GM19238 (cell line): ENCODE data around the gene RAB39B.

Experiments used
- DNase-seq: peaks from one replicate; pipeline ENCODE4 v3.0.0; 2011; ENCODE audit warnings: low spot score; ENCODE audit not compliant: insufficient read length

RAB39B gene

GRCh38 chrX:155216179-155216939, 47.9 kb downstream of the RAB39B start, which contains the start of gene VBP1:
Gene VBP1 (plus strand): TSS chrX:155216460. CDS start chrX:155216483, 23 bp downstream.
- peak; percentile 76 for DNase-seq

- DNase-seq: no peak
Observed at GRCh38 chrX:155215443-155216178, 48.7 kb downstream of the RAB39B start.

- no peak for DNase-seq
Observed at GRCh38 chrX:155213731-155214130, 50.6 kb downstream of the RAB39B start.

- DNase-seq: no peak
Observed at GRCh38 chrX:155211208-155211607, 53.1 kb downstream of the RAB39B start.
